ENCODE data around the gene HMCN1.

GRCh38 chr1:185786524-185786923, 52.3 kb downstream of the HMCN1 start:
- TF ChIP-seq CTCF (conservative IDR thresholded peaks at IDR 0.05) (no peak), ZFX (IDR thresholded peaks at IDR 0.05) (no peak)

Measured in C4-2B (cell line).